HPDE6-E6E7 (cell line): ENCODE data around the gene NR2C2.
"Not testable (repeated sequence)": the region's sequence is repeated elsewhere in the genome, so short reads cannot be mapped to it uniquely, and the experiment has no call there.

Experiments
- DNase-seq: peaks from one replicate; pipeline ENCODE4 v3.0.0; 2011; ENCODE audit warnings: missing footprints; ENCODE audit errors: extremely low spot score

NR2C2 gene

DNA sequence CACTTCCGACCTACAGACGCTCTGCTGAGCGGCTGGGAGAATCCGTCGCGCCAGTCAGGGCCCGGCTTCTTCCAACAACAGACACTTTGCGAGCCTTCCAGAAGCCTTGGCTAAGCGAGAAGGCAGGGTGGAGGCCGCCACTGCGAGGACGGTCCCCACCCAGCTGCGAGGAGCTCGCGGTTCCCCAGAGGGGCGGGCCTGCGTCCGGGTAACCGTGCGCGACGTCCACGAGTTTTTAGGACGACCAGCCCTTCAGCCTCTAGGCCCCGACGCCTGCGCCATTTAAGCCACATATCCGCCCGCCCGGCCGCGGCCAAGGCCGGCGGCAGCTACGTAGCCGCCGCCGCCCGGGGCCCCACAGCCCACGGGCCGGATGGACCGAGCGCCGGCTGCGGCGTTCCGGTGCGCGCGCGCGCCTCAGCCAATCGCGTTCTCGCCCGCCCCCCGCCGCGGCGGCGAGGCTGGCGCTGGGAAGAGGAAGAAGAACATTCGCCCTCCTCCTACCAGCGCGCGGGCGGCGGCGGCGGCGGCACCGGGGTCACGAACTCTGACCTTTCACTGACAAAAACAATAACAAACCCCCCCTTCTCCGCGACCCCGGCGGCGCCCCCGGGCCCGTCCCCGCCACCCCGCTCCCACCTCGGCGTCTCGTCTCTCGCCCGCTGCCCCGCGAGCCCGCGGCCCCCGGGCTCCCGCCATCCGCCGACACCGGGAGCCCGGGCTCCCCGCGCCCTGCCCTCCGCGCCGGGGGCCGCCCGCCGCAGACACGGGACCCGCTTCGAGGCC, at the start of gene NR2C2:
Gene NR2C2, plus strand, starts transcription at position 484 of the 786 bp plus-strand sequence. CDS start 56,332 bp downstream, outside the sequence.
- no peak for DNase-seq

DNA sequence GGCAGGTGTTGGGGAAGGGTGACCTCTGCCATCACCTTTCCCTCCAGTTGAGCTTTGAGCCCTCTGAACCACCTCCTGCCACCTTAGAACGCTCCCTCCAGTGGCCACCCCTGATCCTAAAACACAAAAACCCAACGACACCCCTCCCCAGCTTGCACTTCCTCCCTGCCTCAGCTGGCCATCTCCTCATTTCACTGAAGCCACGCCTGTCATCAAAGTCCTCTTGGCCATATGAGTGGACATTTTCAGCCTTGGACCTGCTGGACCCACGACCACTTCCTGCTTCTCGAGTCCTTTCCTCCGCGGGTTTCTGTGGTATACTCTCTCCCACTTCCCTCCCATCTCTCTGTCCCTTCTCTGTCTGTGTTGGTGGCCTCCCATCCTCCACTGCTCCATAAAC, 48.5 kb upstream of the NR2C2 start:
- DNase-seq: no peak

DNA sequence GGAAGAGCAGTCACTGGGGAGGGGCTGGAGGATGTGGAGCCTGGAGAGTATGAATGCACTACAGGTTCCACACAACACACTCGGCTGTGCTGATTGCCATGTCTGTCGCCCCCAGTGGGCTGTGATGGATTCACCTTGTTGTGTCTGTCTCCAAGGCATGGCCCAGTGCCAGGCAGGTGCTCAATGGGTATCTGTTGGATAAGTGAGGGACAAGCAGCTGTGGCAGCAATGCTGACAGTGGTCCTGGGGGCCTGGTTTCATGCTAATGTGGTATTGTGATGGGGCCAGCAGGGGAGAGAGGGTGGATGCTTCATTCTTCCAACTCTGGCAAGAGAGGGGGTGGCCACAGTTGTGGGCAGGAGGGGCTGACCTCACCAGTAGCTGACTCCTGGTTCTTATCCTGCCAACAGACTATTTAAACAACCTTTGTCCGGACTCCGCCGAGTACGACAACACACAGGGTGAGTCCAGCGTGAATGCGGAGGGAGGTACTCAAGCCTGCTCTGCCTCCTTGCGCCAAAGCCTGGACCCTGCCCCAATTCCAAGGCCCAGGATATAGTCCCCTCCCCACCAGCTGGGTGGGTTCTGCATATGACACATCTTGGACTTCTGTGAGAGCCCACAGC, 47.3 kb upstream of the NR2C2 start:
- DNase-seq: no peak

GRCh38 chr3:14900881-14901873, 46.2 kb upstream of the NR2C2 start:
- DNase-seq: no peak

- no peak for DNase-seq
Observed at GRCh38 chr3:14902719-14903118, 44.7 kb upstream of the NR2C2 start.

DNA sequence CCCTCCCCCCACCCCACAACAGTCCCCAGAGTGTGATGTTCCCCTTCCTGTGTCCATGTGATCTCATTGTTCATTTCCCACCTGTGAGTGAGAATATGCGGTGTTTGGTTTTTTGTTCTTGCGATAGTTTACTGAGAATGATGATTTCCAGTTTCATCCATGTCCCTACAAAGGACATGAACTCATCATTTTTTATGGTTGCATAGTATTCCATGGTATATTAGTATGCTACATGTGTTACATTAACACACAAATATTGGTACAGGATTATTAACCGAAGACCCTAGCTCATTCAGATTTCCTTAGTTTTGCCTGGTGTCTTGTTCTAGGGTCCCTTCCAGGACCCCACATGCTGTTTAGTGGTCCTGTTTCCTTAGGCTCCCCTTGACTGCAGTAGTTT, 43.9 kb upstream of the NR2C2 start:
- DNase-seq: not testable (repeated sequence)

DNA sequence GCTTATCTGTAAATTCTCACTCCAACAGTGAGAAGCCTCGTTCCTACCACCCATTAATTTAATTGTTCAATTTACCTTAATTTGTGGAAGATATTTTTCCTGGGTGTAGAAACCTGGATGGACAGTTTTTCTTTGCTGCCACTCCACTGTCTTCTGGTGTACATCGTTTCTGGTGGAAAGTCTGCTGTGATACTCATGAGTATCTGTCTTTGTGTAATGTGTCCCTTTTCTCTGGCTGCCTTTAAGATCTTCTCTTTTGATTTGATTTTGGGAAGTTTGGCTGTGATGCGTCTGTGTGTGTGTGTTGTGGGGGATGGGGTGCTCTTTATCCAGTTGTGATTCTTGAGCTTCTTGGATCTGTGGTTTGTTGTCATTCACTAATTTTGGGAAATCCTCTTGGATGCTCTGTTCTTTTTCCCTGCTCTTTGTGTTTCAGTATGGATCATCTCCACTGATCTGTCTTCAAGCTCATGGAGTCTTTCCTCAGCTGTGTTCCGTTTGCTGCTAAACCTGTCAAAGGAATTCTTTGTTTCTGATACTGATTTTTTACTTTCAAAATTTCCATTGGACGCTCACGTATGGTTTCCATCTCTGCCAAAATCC, 42.2 kb upstream of the NR2C2 start:
- DNase-seq: no peak

DNA sequence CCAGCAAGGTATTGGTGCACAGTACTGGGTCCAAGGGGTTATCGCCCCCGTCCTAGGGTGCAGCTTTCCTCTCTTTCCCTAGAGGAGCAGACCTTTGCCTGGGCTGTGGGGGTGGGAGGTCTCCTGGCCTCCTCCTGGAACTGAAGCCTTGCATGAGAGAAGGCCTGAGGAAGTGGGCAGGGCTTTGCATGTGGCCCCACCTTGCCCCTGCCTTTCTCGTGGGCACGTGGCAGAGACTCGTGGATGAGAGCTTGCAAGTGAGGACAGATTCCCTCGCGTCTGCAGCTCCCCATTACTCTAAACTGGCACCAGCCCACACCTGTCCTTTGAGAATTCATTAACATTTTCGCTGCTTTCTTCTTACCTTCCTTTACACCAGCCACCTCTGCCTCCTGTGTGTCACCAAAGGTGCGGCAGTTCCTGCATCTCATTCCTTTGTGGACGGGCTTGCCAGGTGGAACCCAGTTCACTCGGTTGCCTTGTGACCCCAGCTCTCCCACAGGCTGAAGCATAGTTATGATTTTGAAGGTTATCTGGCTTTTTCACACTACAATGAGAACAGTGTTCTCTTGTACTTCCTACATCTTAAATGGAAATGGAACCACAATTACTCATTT, 40.9 kb upstream of the NR2C2 start:
- no peak for DNase-seq

GRCh38 chr3:14907043-14907966, 40.1 kb upstream of the NR2C2 start:
- DNase-seq: no peak

- no peak for DNase-seq
Observed at GRCh38 chr3:14909250-14909649, 38.1 kb upstream of the NR2C2 start.

DNA sequence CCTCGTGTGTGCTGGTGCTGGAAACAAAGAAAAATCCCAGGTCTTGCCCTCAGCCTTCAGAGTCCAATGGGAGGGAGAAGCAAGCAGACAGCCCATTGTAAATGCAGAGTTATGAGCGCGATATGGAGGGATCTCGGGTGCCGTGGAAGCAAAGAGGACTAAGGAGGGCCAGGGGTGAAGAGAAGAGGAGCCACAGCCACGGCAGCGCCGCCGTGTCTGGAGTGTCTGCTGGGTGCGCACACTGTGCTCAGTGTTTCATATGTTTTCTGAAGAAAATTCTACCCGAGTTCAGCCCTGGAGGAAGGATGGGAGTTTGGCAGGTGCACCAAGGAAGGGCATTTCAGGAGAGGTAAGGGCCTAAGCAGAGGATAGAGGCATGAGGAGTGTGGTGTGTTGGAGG, 35.7 kb upstream of the NR2C2 start:
- no peak for DNase-seq

GRCh38 chr3:14913071-14913925, 34.1 kb upstream of the NR2C2 start:
- DNase-seq: no peak

DNA sequence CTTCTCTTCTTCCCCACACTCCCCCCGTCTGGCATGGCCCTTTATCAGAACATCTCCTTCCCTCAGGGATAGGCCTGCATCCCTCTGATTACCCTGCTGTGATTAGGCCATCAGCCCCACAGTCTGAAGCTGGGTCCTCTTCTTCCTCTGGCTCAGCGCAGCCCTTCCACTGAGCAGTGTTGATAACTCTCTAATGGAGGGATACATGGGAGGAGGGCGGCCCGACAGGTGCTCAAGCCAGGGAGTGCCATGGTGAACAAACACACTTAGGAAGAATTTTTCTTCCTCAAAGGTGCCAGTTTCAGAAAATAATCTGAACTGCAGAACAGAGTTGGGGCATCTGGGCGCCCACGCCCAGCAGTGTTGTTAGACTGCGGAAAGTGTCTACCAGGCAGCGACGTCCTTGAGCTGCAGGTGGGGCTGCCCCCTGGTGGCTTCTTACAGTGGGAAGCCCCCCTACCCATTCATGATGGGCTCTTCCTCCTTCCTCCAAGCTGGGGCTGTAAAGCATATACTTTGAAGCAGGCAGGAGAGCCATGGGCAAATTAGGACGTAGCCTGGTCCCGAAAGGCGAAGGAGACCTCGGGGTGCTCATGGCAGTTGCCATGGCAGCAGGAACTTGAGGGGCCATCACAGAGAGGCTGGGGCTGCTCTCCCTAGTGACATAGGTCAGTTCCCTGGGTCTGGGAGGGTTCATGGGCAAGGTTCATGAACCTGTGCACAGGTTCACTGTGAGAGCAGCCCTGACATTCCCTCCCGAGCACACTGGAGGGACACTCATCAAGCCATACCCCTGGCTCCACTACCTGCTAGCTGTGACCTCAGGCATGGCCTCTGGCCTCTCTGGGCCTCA, 33.2 kb upstream of the NR2C2 start:
- no peak for DNase-seq

DNA sequence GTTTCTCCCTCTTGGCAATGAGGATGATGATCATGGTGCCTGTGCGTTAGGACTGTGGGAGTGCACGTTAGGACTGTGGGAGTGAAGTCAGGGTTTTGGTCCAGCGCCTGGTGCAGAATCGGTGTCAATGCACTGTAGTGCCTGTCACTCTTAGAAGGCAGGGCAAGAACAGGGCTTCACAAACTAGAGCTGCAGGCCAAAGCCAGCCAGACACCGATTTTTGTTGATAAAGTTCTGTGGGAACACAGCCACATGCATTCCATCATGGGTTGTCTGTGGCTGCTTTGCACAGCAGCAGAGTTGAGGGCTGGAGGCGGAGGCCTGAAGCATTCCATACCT, 32.6 kb upstream of the NR2C2 start:
- no peak for DNase-seq

DNA sequence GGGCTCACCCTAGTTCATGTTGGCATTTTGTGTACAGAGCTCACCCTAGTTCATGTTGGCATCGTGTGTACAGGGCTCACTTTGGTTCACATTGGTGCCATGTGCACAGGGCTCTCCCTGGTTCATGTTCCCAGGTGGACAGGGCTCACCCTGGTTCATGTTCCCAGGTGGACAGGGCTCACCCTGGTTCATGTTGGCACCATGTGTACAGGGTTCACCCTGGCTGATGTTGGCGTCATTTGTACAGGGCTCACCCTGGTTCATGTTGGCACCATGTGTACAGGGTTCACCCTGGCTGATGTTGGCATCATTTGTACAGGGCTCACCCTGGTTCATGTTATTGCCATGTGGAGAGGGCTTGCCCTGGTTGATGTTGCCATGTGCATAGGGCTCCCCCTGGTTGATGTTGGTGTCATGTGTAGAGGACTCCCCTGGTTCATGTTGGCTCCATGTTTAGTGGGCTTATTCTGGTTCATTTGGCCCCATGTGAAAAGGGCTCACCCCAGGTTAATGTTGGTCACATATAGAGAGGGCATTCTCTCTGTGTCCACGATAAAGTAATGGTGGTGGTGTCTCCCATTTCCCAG, 31.7 kb upstream of the NR2C2 start:
- DNase-seq: no peak

- DNase-seq: no peak
Observed at GRCh38 chr3:14918356-14918860, 29.0 kb upstream of the NR2C2 start.

DNA sequence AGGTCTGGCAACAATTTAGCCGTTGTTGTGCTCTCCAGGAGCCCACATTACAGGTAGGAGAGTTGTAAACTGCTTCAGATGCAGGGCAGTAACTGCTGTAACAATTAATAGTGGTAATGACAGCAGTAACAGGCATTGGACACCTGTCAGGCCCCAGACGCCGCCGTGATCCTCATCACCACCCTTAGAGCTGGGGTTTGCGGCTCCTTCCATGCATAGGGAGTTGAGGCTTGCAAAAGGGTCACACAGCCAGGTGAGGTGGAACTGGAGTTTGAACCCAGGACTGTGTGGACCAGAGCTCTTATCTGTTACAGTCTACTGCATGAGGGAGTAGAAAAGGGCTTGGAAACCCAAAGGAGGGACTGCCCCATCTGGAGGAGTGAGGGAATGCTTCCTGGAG, 26.8 kb upstream of the NR2C2 start:
- DNase-seq: no peak
